GM19238 (cell line): Measurements from ENCODE around the gene BEND3.
"Not testable (repeated sequence)": the region's sequence is repeated elsewhere in the genome, so short reads cannot be mapped to it uniquely, and the experiment has no call there.

ENCODE experiments used
- DNase-seq: peaks from one replicate; pipeline ENCODE4 v3.0.0; 2011; ENCODE audit warnings: low spot score; ENCODE audit not compliant: insufficient read length

The BEND3 gene

GRCh38 chr6:107121266-107121665 is 6.0 kb upstream of the BEND3 start:
- DNase-seq: no peak

GRCh38 chr6:107120404-107120803 is 5.1 kb upstream of the BEND3 start:
- no peak for DNase-seq

- DNase-seq: no peak
Observed at GRCh38 chr6:107118976-107119375, 3.7 kb upstream of the BEND3 start.

GRCh38 chr6:107118540-107118939 is 3.2 kb upstream of the BEND3 start:
- not testable (repeated sequence) for DNase-seq

- DNase-seq: no peak
Observed at GRCh38 chr6:107116931-107117330, 1.6 kb upstream of the BEND3 start.

- DNase-seq: no peak
Observed at GRCh38 chr6:107116328-107116892, 1.1 kb upstream of the BEND3 start.

- peak; percentile 46 for DNase-seq
Observed at GRCh38 chr6:107115695-107116327, 496 bp upstream of the BEND3 start.

GRCh38 chr6:107114213-107114925 is 946 bp downstream of the BEND3 start:
- peak; percentile 83 for DNase-seq

GRCh38 chr6:107110200-107110599 is 5.1 kb downstream of the BEND3 start:
- DNase-seq: no peak

- no peak for DNase-seq
Observed at GRCh38 chr6:107108201-107108890, 7.0 kb downstream of the BEND3 start.

- DNase-seq: no peak
Observed at GRCh38 chr6:107107791-107108190, 7.5 kb downstream of the BEND3 start.

- DNase-seq: no peak
Observed at GRCh38 chr6:107106165-107106564, 9.2 kb downstream of the BEND3 start.

GRCh38 chr6:107105511-107106116 is 9.7 kb downstream of the BEND3 start:
- DNase-seq: no peak

GRCh38 chr6:107103082-107103481 is 12.2 kb downstream of the BEND3 start:
- DNase-seq: no peak

- DNase-seq: no peak
Observed at GRCh38 chr6:107102414-107102805, 12.9 kb downstream of the BEND3 start.

- DNase-seq: no peak
Observed at GRCh38 chr6:107101686-107102413, 13.5 kb downstream of the BEND3 start.

- no peak for DNase-seq
Observed at GRCh38 chr6:107101211-107101610, 14.1 kb downstream of the BEND3 start.

- DNase-seq: no peak
Observed at GRCh38 chr6:107098436-107099307, 16.6 kb downstream of the BEND3 start.

- not testable (repeated sequence) for DNase-seq
Observed at GRCh38 chr6:107084459-107084858, 30.9 kb downstream of the BEND3 start.

GRCh38 chr6:107083921-107084320 is 31.4 kb downstream of the BEND3 start:
- no peak for DNase-seq
